Neutrophil (primary cell): Measurements from ENCODE around the gene SFTPA2.
"Not testable (repeated sequence)": the region's sequence is repeated elsewhere in the genome, so short reads cannot be mapped to it uniquely, and the experiment has no call there.

Experiments used
- H3K27ac ChIP-seq: fragments of 200-600 bp; sonication (generic); 2 replicates; pipeline ENCODE4 v1.5.1; 2016; ENCODE audit warnings: mild to moderate bottlenecking, moderate library complexity
- H3K27me3 ChIP-seq: fragments of 200-600 bp; sonication (generic); 2 replicates; pipeline ENCODE4 v1.6.0; 2016; ENCODE audit warnings: mild to moderate bottlenecking
- H3K36me3 ChIP-seq: fragments of 200-600 bp; sonication (generic); 2 replicates; pipeline ENCODE4 v1.5.1; 2017
- H3K4me1 ChIP-seq, 2 experiments: fragments of 200-600 bp in 1 of 2; sonication (generic) in 1 of 2; 1 replicate in 1 of 2; 2 replicates in 1 of 2; pipeline versions ENCODE4 v1.5.1 to v1.6.1; 2013 to 2016; ENCODE audit warnings: low read depth in 1 of 2, low read length in 1 of 2, mild to moderate bottlenecking in 1 of 2, moderate library complexity in 1 of 2; ENCODE audit not compliant: control insufficient read depth in 1 of 2, insufficient read depth in 1 of 2
- H3K4me3 ChIP-seq, 2 experiments: fragments of 200-600 bp in 1 of 2; sonication (generic) in 1 of 2; 1 replicate in 1 of 2; 2 replicates in 1 of 2; pipeline ENCODE4 v1.5.1; 2013 to 2016; ENCODE audit warnings: low read depth in 1 of 2, low read length in 1 of 2, mild to moderate bottlenecking in 1 of 2, moderate library complexity in 1 of 2
- H3K9me3 ChIP-seq: fragments of 200-600 bp; sonication (generic); 2 replicates; pipeline ENCODE4 v1.5.1; 2016
- CTCF ChIP-seq: fragments of 200-600 bp; sonication (generic); IDR thresholded peaks from 2 replicates; pipeline ENCODE4 v1.5.1; 2016; ENCODE audit warnings: antibody characterized with exemption

Gene SFTPA2

GRCh38 chr10:79585870-79586527 lies 25.8 kb upstream of the SFTPA2 start:
- Histone ChIP-seq H3K4me1 (no peaks in the 10 kb centered on the region), H3K4me3 (no peak overlapping the region), H3K36me3 (no peaks in the 10 kb centered on the region), H3K27me3 (no peaks in the 10 kb centered on the region), H3K27ac (no peak overlapping the region), H3K9me3 (no peaks in the 10 kb centered on the region)
- no peak for TF ChIP-seq CTCF

- H3K27ac ChIP-seq = no peak overlapping the region
These were observed 23.3 kb upstream of the SFTPA2 start for GRCh38 chr10:79583488-79584024.

GRCh38 chr10:79582954-79583353 lies 22.7 kb upstream of the SFTPA2 start:
- H3K9me3 ChIP-seq, H3K36me3 ChIP-seq, H3K4me3 ChIP-seq, H3K27ac ChIP-seq, H3K4me1 ChIP-seq, H3K27me3 ChIP-seq: not testable (repeated sequence)

More at GRCh38 chr10:79583488-79584024, 23.3 kb upstream of the SFTPA2 start:
- Histone ChIP-seq H3K36me3 (no peaks in the 10 kb centered on the region), H3K4me3 (no peak overlapping the region), H3K9me3 (no peaks in the 10 kb centered on the region), H3K4me1 (no peaks in the 10 kb centered on the region), H3K27me3 (no peaks in the 10 kb centered on the region)
- no peak for TF ChIP-seq CTCF

- no peak for TF ChIP-seq CTCF
- H3K4me3 ChIP-seq = no peak overlapping the region
- no peaks in the 10 kb centered on the region for H3K27me3 ChIP-seq
These were observed 21.9 kb upstream of the SFTPA2 start for GRCh38 chr10:79582096-79582495.

DNA sequence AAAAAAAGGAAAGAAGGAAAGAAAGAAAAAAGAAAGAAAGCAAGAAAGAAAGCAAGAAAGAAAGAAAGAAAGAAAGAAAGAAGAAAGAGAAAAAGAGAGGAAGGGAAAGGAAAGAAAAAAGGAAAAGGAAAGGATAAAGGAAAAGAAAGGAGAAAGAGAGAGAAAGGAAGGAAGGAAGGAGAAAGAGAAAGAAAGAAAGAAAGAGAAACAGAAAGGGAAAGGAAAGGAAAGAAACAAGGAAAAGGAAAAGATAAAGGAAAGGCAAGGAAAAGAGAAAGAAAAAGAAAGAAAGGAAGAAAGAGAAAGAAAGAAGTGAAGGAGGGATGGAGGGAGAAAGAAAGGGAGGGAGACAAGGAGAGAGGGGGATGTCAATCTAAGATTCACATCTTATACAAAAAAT lies 20.8 kb upstream of the SFTPA2 start:
- H3K9me3 ChIP-seq = no peaks in the 10 kb centered on the region
- TF ChIP-seq CTCF = no peak
- no peaks in the 10 kb centered on the region for H3K4me1 ChIP-seq
- no peak overlapping the region for H3K27ac ChIP-seq
- no peaks in the 10 kb centered on the region for H3K27me3 ChIP-seq
- no peaks in the 10 kb centered on the region for H3K36me3 ChIP-seq
- no peak overlapping the region for H3K4me3 ChIP-seq

More at GRCh38 chr10:79582096-79582495, 21.9 kb upstream of the SFTPA2 start:
- Histone ChIP-seq H3K27ac (no peak overlapping the region), H3K36me3 (no peaks in the 10 kb centered on the region), H3K9me3 (no peaks in the 10 kb centered on the region), H3K4me1 (no peaks in the 10 kb centered on the region)

DNA sequence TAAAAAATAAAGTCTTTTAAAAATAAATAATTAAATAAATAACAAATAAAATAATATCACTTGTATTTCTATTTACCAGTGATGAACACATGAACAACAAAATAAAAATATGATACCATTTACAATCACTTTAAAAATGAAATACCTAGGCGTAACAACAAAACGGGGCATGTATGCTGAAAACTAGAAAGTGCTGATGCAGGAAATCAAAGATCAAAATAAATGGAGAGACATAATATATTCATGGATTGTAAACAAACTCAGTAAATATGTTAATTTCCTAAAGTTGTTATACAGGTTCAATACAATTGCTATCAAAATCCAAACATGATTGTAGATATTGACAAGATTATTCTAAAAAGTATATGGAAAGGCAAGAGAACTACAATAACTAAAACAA lies 19.2 kb upstream of the SFTPA2 start:
- Histone ChIP-seq H3K27ac (no peak overlapping the region), H3K4me1 (no peaks in the 10 kb centered on the region), H3K36me3 (no peaks in the 10 kb centered on the region), H3K9me3 (no peaks in the 10 kb centered on the region), H3K4me3 (no peak overlapping the region), H3K27me3 (no peaks in the 10 kb centered on the region)
- no peak for TF ChIP-seq CTCF

DNA sequence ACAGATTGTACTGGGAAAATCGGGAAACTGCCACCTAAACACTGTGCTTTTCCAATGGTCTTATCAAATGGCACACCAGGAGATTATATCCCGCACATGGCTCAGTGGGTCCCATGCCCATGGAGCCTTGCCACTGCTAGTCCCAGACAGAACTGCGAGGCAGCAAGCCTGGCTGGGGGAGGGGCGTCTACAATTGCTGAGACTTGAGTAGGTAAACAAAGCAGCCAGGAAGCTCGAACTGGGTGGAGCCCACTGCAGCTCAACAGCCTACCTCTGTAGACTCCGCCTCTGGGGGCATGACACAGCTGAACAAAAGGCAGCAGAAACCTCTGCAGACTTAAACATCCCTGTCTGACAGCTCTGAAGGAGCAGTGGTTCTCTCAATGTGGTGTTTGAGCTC lies 10.4 kb upstream of the SFTPA2 start:
- not testable (repeated sequence) for H3K9me3 ChIP-seq, H3K4me1 ChIP-seq, H3K27ac ChIP-seq, H3K27me3 ChIP-seq, H3K4me3 ChIP-seq, H3K36me3 ChIP-seq
